ES-I3 (cell line): ENCODE results near the gene YWHAH.
A peak's percentile ranks its signal among the peaks of the same experiment; 100 is the strongest.

Experiments
- H3K36me3 ChIP-seq: 2 replicates; pipeline ENCODE4 v1.6.1; 2013; ENCODE audit warnings: mild to moderate bottlenecking, low read length, control low read depth, moderate library complexity; ENCODE audit not compliant: insufficient read depth
- H3K4me1 ChIP-seq: 2 replicates; pipeline ENCODE4 v1.6.1; 2013; ENCODE audit warnings: mild to moderate bottlenecking, control low read depth, low read length; ENCODE audit not compliant: insufficient read depth
- H3K9ac ChIP-seq: 2 replicates; pipeline ENCODE4 v1.6.1; 2013; ENCODE audit warnings: low read depth, mild to moderate bottlenecking, low read length, moderate library complexity
- H3K9me3 ChIP-seq: 2 replicates; pipeline ENCODE4 v1.6.1; 2013; ENCODE audit warnings: mild to moderate bottlenecking, low read length, moderate library complexity; ENCODE audit not compliant: control insufficient read depth, insufficient read depth

Gene YWHAH

DNA sequence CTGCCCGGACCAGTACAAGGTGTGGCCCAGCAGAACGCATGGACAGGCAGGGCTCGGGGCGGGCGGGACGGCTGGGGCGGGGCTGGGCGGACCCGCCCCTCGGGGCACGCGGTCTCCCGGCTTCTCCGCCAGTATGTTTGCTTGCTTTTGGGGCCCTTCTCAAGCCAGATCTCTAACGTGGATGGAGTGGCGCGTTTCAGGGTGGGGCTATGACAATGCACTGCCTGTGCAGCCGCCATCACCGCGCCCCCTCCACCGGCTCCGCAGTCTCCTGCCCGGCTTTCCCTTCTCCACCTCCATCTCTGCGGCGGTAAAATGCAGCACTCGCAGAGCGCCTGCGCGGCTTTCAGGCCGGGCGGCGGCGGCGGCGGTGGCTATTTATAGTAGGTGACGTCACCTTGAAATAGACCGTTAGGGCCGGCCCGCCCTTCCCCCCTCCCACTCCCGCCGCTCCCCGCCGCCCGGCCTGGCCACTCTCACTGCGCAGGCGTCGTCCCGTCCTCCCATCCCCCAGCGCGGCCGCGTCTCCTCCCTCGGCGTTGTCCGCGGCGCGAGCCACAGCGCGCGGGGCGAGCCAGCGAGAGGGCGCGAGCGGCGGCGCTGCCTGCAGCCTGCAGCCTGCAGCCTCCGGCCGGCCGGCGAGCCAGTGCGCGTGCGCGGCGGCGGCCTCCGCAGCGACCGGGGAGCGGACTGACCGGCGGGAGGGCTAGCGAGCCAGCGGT is at the start of gene YWHAH:
Gene YWHAH (plus strand): TSS at position 558 of the 722 bp plus-strand sequence. CDS start 199 bp downstream, outside the sequence.
- H3K9me3 ChIP-seq: no peaks in the 10 kb centered on the region
- H3K36me3 ChIP-seq: peaks cover 8% of the 10 kb centered on the region
- H3K9ac ChIP-seq: peak within 1 kb of the TSS; percentile 86
- H3K4me1 ChIP-seq: peaks cover 12% of the 10 kb centered on the region; the same call in 1 of the 2 replicates

DNA sequence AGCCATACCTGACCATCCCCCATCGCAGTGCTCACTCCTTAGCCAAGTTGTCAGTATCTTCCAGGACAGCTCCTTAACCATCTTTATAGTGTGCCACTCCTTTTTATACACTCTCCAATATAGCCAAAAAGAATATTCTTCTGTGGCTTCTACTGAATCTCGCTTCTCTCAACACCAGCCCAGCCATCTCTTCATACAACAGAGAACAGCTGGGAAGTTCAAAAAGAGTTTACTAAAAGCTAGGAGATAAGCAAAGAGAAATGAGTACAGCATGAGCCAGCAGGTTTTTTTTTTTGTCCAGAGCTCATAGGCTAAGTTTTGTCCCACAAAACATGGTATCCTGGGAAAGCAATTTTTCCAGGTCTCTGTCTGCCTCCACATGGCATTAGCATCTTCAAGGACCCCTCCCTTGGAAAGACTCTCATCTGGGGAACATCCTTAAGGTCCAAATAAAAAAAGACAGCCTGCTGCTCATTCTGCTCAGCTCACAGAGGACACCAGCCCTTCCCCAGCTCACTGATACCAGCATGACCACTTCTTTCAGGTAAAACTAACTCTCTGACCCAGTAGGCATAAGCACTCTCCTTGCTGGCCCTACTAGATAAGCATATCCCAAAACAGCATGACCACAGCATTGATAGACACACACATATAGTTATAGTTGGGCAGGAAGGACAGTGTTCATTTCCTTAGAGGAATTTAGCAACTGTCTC is 48.8 kb upstream of the YWHAH start:
- no peaks in the 10 kb centered on the region for H3K9me3 ChIP-seq
- peaks cover 26% of the 10 kb centered on the region for H3K4me1 ChIP-seq
- H3K9ac ChIP-seq: no peak overlapping the region
- no peaks in the 10 kb centered on the region for H3K36me3 ChIP-seq

DNA sequence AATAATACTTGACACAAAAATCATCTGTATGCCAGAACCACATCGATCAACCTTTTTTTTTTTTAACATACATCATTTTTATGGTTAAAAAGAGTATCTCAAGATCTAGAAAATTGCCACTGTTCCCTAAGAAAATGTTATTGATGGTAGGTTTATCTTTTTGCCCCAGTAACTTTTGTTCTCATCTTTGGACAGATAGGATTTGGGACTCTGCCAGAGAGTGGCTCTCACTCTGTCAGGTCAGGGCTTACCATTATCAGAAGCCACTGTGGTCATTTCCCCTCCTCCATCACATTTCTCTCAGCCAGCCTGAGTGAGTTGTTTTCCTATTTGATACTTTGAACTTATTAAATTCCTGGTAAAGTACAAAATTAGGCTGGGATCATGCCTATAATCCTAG is 47.9 kb upstream of the YWHAH start:
- no peaks in the 10 kb centered on the region for H3K36me3 ChIP-seq
- peaks cover 19% of the 10 kb centered on the region for H3K4me1 ChIP-seq
- no peak overlapping the region for H3K9ac ChIP-seq
- no peaks in the 10 kb centered on the region for H3K9me3 ChIP-seq

DNA sequence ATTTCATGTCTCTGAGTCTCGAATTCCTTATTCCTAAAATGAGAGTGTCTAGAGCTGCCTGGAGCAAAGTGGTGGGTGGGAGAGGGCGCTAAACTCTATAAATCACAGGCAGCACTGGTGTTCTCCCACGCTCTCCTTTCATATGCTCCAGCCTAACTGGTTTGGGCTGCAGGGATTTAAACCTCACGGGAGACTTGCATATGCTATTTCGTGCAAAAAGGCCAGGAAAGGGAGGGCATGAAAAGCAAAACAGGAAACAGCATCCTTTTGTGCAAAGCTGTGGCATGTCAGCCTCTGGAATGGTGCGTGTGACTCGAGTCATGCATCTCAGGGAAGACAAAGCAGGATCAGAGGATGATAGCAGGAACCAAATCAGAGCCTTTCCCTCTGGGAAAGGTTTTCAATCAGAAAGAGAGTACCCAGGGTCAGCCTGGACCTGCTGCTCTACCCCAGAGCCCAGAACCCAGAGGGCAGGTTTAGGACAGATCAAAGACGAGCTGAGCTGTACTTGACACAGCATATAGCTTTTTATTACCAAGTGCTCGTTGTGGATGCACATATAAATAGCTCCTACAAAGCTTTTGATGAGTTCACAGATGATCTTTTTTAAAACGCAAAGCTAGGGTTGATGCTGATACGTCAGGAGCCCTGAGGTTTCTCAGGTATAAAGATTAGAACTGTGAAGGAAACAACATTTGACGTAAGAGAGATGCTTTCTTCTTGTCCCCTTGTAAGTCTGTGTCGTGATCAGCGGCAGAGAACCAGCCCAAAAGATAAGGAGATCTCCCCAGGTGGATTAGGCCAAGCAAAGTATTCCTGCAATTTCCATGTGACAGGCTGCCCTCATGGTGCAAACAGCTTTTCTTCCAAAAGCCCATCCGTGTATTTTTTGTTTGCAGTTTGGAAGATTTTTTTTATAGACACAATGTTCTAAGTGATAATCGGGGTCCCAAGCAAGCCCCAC is 46.2 kb upstream of the YWHAH start:
- Histone ChIP-seq H3K9ac (no peak overlapping the region), H3K9me3 (no peaks in the 10 kb centered on the region), H3K36me3 (no peaks in the 10 kb centered on the region), H3K4me1 (peaks cover 13% of the 10 kb centered on the region; the same call in 1 of the 2 replicates)

DNA sequence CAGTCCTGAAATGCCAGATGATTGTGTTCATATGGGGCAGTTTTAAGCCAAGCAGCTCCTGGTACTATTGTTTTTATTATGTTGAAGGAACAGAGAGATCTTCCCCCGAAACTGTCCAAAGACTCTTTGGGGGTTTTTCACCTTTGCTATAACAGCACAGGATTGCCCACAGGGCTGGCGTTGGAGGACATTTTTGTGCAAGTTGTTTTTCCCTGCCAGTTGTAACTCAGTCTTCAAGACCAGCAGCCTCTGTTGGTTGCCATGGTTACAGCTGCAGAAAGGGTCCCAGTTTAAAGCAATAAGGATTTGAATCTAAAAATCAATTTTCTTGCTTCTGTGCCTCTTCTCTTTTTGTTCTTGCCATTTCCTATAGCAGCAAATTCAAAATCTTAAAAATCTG is 45.4 kb upstream of the YWHAH start:
- peaks cover 13% of the 10 kb centered on the region; the same call in 1 of the 2 replicates for H3K4me1 ChIP-seq
- H3K36me3 ChIP-seq: no peaks in the 10 kb centered on the region
- H3K9me3 ChIP-seq: no peaks in the 10 kb centered on the region
- H3K9ac ChIP-seq: no peak overlapping the region

DNA sequence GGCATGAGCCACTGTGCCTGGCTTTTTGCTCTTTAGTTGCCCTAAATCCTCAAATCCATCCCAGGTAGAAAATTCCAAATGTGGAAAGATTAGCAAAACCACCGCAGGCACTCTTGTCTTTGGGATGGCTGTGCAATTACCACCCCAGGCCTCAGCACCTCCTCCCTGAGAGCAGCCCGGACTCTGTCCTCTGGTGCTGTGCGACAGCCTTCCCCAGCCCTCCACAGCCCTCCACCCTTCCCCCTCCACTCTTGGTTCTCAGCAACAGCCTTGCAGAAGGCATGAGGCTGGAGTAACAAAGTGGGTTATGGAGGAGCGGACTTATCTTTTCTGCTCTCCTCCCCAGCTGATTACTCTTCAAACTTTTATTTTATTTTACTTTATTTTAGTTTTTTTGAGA is 44.7 kb upstream of the YWHAH start:
- H3K9ac ChIP-seq: no peak overlapping the region
- H3K36me3 ChIP-seq: no peaks in the 10 kb centered on the region
- peaks cover 13% of the 10 kb centered on the region; the same call in 1 of the 2 replicates for H3K4me1 ChIP-seq
- H3K9me3 ChIP-seq: no peaks in the 10 kb centered on the region

DNA sequence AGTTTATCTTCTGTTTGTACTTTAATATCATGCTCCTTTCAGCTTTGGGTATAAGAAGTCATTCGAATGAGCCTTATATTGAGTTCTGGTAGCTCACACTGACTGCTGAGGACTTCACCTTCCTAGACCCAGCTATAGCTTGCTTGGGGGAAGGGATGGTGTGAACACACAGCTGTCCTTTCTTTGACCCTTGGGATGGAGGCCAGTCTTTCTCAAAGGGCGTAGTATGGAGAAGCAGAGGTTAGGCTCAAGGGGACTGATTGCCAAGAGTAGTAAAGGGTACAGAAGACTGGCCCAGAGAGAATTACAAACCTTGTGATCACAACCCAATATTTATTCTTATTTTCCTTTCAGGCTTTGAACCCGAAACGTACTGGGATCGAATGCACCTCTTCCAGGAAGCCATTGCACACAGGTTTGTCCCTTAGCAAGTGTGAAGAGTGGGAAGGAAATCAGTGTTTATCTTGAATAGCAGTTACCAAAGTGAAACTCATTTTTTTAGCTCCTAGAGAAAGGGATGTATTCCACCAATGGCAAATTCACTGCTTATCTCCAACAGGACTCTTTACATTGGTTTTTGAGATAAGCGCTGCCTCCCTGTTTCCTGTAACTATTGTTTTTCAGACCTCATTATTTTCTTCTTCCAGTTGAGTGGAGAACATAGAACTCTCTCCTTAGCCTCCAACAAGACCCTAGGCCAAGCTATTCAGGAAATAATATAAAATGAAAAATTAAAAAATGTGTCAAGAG is 42.8 kb upstream of the YWHAH start:
- Histone ChIP-seq H3K9ac (no peak overlapping the region), H3K36me3 (no peaks in the 10 kb centered on the region), H3K9me3 (no peaks in the 10 kb centered on the region), H3K4me1 (peaks cover 13% of the 10 kb centered on the region; the same call in 1 of the 2 replicates)

DNA sequence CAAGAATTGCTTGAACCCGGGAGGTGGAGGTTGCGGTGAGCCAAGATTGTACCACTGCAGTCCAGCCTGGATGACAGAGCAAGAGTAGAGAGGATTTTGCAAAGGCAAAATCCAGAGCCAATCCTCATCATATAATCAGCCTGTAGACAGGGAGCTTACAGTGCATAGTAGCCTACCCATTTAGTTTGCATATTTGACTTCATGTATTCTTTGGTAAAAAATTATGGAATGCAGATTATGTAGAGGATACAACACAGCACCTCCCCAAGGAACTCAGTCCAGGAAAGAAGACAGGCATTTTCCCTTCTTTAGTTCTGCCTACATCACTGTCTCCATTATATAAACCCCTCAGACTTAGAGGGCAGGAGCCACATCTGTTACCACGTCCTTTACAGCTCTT is 39.7 kb upstream of the YWHAH start:
- no peaks in the 10 kb centered on the region for H3K36me3 ChIP-seq

DNA sequence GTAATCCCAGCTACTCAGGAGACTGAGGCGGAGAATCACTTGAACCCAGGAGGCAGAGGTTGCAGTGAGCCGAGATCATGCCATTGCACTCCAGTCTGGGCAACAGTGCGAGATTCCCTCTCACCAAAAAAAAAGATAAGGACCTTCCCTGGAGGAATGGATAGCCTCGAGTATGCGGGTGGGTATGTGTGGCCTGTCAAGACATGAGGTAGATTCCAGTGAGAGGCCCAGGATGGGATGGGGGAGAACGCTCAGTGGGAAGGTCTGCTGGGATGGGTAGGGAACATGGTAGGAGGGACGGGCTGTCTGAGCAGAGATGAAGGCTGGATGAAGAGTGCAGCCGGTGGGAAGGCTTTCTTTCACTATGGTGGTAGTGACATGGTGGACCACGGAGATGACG is 39.0 kb upstream of the YWHAH start:
- no peaks in the 10 kb centered on the region for H3K9me3 ChIP-seq
- no peaks in the 10 kb centered on the region for H3K4me1 ChIP-seq
- no peaks in the 10 kb centered on the region for H3K36me3 ChIP-seq
- no peak overlapping the region for H3K9ac ChIP-seq

More for the DNA sequence above, 39.7 kb upstream of the YWHAH start:
- Histone ChIP-seq H3K4me1 (no peaks in the 10 kb centered on the region), H3K9me3 (no peaks in the 10 kb centered on the region), H3K9ac (no peak overlapping the region)

DNA sequence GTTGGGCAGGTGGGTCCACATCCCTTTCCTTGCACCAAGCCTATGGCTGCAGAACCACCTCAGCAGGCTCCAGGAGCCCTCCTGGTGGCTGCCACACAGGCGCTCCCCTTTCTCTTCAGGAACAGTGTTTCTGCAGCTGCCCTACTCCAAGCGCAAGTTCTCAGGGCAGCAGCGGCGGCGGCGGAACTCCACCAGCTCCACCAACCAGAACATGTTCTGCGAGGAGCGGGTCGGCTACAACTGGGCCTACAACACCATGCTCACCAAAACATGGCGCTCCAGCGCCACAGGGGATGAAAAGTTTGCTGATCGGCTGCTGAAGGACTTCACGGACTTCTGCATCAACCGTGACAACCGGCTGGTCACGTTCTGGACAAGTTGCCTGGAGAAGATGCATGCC is 38.2 kb upstream of the YWHAH start:
- H3K36me3 ChIP-seq: no peaks in the 10 kb centered on the region
- H3K9me3 ChIP-seq: no peaks in the 10 kb centered on the region
- H3K4me1 ChIP-seq: no peaks in the 10 kb centered on the region
- H3K9ac ChIP-seq: no peak overlapping the region

DNA sequence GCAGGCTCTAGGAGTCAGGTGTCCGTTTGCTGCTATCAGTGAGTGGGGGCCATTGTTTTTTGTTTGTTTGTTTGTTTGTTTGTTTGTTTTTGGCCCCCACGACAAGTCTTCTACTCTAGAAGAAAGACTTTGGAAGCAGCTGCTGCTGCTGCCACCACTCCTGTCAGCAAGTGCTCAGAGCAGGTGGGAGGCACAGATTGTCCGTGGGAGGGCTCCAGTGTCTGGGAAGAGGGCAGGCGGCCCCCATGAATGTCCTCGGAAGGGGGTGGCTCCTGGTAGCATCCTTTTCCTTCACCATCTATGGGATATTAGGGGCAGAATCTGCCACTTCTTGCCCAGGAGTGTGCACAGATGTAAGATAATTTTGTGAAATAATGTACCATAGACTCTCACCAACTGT is 37.8 kb upstream of the YWHAH start:
- Histone ChIP-seq H3K9ac (no peak overlapping the region), H3K36me3 (no peaks in the 10 kb centered on the region), H3K4me1 (no peaks in the 10 kb centered on the region), H3K9me3 (no peaks in the 10 kb centered on the region)

DNA sequence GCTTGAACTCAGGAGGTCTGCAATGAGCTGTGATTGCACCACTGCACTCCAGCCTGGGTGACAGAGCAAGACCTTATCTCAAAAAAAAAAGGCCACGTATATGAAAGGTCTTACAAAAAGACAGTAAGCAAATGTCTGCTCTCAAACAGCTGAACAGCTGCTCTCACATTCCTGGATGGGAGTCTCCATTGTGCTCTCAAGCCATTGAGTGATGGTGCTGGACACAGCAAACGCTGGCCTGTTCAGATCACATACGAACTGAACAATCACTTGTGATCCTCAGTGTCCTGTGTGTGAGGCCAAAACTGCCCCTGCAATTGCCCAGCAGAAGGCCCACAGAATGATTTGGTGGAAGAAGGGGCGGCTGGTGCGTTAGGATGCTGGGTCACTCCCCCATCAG is 34.4 kb upstream of the YWHAH start:
- no peak overlapping the region for H3K9ac ChIP-seq
- H3K36me3 ChIP-seq: no peaks in the 10 kb centered on the region
- no peaks in the 10 kb centered on the region for H3K9me3 ChIP-seq
- no peaks in the 10 kb centered on the region for H3K4me1 ChIP-seq

DNA sequence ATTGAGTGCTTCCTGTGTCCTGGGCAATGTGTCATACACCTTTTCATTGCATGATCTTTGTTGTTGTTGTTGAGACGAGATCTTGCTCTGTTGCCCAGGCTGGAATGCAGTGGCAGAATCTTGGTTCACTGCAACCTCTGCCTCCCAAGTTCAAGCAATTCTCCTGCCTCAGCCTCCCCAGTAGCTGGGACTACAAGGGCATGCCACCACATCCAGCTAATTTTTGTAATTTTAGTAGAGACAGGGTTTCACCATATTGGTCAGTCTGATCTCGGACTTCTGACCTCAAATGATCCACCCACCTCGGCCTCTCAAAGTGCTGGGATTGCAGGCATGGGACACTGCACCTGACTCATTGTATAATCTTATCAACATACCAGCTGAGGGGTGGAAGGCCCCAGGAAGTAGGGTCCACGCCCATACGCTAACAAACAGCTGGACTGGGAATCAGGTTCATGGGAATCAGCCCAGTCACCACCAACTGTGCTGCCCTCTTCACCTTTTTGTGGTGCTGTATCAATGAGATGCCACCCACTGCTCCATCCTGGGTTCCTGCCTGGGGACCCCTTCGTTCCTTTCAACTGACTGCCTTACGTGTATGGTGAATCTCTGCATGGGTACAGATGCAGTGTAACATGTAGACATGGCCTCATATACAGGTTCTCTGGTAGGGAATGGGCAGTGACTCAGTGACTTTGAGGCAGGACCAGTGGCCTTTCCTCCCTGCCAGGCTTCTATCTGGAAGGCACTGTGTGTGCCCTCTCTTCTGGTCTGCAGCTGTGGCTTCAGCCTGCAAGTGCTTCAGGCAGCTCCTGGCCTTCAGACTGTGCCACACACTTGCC is 32.5 kb upstream of the YWHAH start:
- H3K36me3 ChIP-seq: no peaks in the 10 kb centered on the region
- no peaks in the 10 kb centered on the region for H3K4me1 ChIP-seq

More for the DNA sequence above, 32.5 kb upstream of the YWHAH start:
- Histone ChIP-seq H3K9ac (no peak overlapping the region), H3K9me3 (no peaks in the 10 kb centered on the region)
